ENCODE data around the gene PDS5B.

The PDS5B gene, protein sequence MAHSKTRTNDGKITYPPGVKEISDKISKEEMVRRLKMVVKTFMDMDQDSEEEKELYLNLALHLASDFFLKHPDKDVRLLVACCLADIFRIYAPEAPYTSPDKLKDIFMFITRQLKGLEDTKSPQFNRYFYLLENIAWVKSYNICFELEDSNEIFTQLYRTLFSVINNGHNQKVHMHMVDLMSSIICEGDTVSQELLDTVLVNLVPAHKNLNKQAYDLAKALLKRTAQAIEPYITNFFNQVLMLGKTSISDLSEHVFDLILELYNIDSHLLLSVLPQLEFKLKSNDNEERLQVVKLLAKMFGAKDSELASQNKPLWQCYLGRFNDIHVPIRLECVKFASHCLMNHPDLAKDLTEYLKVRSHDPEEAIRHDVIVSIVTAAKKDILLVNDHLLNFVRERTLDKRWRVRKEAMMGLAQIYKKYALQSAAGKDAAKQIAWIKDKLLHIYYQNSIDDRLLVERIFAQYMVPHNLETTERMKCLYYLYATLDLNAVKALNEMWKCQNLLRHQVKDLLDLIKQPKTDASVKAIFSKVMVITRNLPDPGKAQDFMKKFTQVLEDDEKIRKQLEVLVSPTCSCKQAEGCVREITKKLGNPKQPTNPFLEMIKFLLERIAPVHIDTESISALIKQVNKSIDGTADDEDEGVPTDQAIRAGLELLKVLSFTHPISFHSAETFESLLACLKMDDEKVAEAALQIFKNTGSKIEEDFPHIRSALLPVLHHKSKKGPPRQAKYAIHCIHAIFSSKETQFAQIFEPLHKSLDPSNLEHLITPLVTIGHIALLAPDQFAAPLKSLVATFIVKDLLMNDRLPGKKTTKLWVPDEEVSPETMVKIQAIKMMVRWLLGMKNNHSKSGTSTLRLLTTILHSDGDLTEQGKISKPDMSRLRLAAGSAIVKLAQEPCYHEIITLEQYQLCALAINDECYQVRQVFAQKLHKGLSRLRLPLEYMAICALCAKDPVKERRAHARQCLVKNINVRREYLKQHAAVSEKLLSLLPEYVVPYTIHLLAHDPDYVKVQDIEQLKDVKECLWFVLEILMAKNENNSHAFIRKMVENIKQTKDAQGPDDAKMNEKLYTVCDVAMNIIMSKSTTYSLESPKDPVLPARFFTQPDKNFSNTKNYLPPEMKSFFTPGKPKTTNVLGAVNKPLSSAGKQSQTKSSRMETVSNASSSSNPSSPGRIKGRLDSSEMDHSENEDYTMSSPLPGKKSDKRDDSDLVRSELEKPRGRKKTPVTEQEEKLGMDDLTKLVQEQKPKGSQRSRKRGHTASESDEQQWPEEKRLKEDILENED (N-terminal part only)

DNA sequence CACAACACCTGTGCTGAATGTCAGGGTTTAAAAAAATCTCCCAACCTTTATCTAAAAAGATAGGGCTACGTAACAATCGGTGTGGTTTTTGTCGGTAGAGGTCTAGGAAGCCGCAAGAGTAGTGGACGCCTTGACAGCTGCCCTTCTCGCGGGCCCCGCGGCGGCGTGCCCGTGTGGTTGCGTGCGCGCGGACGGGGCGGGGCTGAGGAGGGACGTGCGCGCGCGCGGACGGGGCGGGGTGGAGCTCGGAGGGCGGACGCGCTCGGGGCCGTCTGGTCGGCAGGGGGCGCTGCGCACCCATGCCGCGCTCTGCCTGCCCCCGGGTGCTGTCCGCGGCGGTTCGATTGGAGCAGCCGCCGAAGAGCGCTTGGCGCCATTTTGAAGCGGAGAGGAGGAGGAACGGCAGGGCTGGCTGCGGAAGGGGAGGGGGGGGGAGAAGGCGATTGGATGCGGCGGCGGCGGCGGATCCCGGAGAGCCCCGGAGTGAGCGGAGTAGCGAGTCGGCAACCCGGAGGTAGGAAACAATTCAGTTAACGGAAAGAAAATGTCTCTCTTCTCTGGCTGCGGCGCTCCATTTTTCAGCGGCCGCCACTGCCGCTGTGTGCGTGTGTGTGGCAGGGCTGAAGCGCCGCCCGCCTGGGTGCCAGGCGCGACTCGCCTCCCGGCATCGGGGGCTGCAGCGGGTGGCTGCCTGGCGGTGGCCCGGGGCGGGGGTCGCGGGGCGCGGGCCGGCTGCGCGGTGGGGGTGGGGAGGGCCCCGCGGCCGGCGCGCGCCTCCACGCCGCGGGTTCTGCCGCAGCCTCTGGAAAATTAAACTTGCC lies at the start of gene PDS5B:
PDS5B (plus strand) TSS at position 373 of the 821 bp plus-strand sequence. CDS start 62,321 bp downstream, outside the sequence.
- Histone ChIP-seq H3K36me3 (ENCODE audit: control insufficient read depth in 2 of 2, insufficient read depth in 1 of 2, low read length in 2 of 2) (no peaks in the 10 kb centered on the region), H3K4me3 (ENCODE audit: low read depth, low read length) (peak within 1 kb of the TSS; percentile 75), H3K4me1 (ENCODE audit: control insufficient read depth, insufficient read depth, low read length) (peaks cover 7% of the 10 kb centered on the region; the same call in 1 of the 2 replicates), H3K27ac (ENCODE audit: extremely low read depth, low read depth, low read length) (peak within 1 kb of the TSS; percentile 88), H3K9me3 (ENCODE audit: control insufficient read depth, insufficient read depth, low read depth, low read length) (no peaks in the 10 kb centered on the region)
- POLR2A ChIA-PET: interaction anchor here (0.5 to 1.0 kb wide), 2 partner anchors 56 to 303 kb away, joined by 4 to 5 read pairs; no protein-coding TSS in a partner anchor
- CTCF ChIA-PET: interaction anchor here (0.5 to 1.6 kb wide), 18 partner anchors 10 to 676 kb away, joined by 3 to 9 read pairs (median 4); no protein-coding TSS in a partner anchor
- TF ChIP-seq ZNF223 (tag by site-specific recombination; IDR thresholded peaks at IDR 0.05): no peak
- TF ChIP-seq REPIN1 (tag by site-specific recombination; IDR thresholded peaks at IDR 0.05; ENCODE audit: low read depth): no peak
- TF ChIP-seq ZNF366 (tag by site-specific recombination; conservative IDR thresholded peaks at IDR 0.05): peak; percentile 59
- TF ChIP-seq ZNF776 (tag by site-specific recombination; IDR thresholded peaks at IDR 0.05; ENCODE audit: borderline replicate concordance): no peak
- TF ChIP-seq, protein P1, sequence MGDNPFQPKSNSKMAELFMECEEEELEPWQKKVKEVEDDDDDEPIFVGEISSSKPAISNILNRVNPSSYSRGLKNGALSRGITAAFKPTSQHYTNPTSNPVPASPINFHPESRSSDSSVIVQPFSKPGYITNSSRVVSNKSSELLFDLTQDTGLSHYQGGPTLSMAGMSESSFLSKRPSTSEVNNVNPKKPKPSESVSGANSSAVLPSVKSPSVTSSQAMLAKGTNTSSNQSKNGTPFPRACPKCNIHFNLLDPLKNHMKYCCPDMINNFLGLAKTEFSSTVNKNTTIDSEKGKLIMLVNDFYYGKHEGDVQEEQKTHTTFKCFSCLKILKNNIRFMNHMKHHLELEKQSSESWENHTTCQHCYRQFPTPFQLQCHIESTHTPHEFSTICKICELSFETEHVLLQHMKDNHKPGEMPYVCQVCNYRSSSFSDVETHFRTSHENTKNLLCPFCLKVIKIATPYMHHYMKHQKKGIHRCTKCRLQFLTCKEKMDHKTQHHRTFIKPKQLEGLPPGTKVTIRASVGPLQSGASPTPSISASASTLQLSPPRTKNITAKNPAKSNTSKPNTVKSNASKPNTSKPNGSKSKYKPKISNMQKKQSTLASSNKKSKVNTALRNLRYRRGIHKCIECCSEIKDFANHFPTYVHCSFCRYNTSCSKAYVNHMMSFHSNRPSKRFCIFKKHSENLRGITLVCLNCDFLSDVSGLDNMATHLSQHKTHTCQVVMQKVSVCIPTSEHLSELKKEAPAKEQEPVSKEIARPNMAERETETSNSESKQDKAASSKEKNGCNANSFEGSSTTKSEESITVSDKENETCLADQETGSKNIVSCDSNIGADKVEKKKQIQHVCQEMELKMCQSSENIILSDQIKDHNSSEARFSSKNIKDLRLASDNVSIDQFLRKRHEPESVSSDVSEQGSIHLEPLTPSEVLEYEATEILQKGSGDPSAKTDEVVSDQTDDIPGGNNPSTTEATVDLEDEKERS (tag by site-specific recombination; IDR thresholded peaks at IDR 0.05): no peak
- TF ChIP-seq ZNF2 (tag by site-specific recombination; IDR thresholded peaks at IDR 0.05): 0 out of 2 replicates have a peak, but pooled peaks have one; percentile 38
- TF ChIP-seq ZNF341 (tag by site-specific recombination; IDR thresholded peaks at IDR 0.05; ENCODE audit: low read depth): peak; percentile 93
- TF ChIP-seq ZSCAN16 (tag by site-specific recombination; IDR thresholded peaks at IDR 0.05): no peak
- TF ChIP-seq ZNF274 (IDR thresholded peaks at IDR 0.05; ENCODE audit: low read length): no peak
- no peak for TF ChIP-seq ZNF274 (tag by site-specific recombination; IDR thresholded peaks at IDR 0.05; ENCODE audit: borderline replicate concordance)
- TF ChIP-seq MEIS1 (CRISPR knock-in tag; IDR thresholded peaks at IDR 0.05; ENCODE audit: borderline replicate concordance): no peak
- TF ChIP-seq, protein P2, sequence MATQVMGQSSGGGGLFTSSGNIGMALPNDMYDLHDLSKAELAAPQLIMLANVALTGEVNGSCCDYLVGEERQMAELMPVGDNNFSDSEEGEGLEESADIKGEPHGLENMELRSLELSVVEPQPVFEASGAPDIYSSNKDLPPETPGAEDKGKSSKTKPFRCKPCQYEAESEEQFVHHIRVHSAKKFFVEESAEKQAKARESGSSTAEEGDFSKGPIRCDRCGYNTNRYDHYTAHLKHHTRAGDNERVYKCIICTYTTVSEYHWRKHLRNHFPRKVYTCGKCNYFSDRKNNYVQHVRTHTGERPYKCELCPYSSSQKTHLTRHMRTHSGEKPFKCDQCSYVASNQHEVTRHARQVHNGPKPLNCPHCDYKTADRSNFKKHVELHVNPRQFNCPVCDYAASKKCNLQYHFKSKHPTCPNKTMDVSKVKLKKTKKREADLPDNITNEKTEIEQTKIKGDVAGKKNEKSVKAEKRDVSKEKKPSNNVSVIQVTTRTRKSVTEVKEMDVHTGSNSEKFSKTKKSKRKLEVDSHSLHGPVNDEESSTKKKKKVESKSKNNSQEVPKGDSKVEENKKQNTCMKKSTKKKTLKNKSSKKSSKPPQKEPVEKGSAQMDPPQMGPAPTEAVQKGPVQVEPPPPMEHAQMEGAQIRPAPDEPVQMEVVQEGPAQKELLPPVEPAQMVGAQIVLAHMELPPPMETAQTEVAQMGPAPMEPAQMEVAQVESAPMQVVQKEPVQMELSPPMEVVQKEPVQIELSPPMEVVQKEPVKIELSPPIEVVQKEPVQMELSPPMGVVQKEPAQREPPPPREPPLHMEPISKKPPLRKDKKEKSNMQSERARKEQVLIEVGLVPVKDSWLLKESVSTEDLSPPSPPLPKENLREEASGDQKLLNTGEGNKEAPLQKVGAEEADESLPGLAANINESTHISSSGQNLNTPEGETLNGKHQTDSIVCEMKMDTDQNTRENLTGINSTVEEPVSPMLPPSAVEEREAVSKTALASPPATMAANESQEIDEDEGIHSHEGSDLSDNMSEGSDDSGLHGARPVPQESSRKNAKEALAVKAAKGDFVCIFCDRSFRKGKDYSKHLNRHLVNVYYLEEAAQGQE (tag by site-specific recombination; IDR thresholded peaks at IDR 0.05): peak; percentile 63
- TF ChIP-seq ZNF626 (tag by site-specific recombination; IDR thresholded peaks at IDR 0.05): no peak
- peak; percentile 85 for TF ChIP-seq ZEB2 (tag by site-specific recombination; IDR thresholded peaks at IDR 0.05)
- no peak for TF ChIP-seq ZNF510 (tag by site-specific recombination; IDR thresholded peaks at IDR 0.05; ENCODE audit: insufficient replicate concordance)
- 0 out of 2 replicates have a peak, but pooled peaks have one; percentile 23 for TF ChIP-seq SP7 (tag by site-specific recombination; IDR thresholded peaks at IDR 0.05)
- 0 out of 2 replicates have a peak, but pooled peaks have one; percentile 32 for TF ChIP-seq ZNF629 (tag by site-specific recombination; IDR thresholded peaks at IDR 0.05)
- TF ChIP-seq ZNF529 (tag by site-specific recombination; IDR thresholded peaks at IDR 0.05; ENCODE audit: insufficient replicate concordance): no peak
- peak; percentile 30 for TF ChIP-seq ZNF654 (tag by site-specific recombination; IDR thresholded peaks at IDR 0.05; ENCODE audit: low read depth)
- TF ChIP-seq IKZF3 (tag by site-specific recombination; IDR thresholded peaks at IDR 0.05): no peak
- peak; percentile 79; the same call in 1 of the 2 replicates for TF ChIP-seq ZBTB17 (tag by site-specific recombination; IDR thresholded peaks at IDR 0.05)
- TF ChIP-seq, protein P3, sequence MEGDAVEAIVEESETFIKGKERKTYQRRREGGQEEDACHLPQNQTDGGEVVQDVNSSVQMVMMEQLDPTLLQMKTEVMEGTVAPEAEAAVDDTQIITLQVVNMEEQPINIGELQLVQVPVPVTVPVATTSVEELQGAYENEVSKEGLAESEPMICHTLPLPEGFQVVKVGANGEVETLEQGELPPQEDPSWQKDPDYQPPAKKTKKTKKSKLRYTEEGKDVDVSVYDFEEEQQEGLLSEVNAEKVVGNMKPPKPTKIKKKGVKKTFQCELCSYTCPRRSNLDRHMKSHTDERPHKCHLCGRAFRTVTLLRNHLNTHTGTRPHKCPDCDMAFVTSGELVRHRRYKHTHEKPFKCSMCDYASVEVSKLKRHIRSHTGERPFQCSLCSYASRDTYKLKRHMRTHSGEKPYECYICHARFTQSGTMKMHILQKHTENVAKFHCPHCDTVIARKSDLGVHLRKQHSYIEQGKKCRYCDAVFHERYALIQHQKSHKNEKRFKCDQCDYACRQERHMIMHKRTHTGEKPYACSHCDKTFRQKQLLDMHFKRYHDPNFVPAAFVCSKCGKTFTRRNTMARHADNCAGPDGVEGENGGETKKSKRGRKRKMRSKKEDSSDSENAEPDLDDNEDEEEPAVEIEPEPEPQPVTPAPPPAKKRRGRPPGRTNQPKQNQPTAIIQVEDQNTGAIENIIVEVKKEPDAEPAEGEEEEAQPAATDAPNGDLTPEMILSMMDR (tag by site-specific recombination; IDR thresholded peaks at IDR 0.05): peak; percentile 70
- no peak for TF ChIP-seq EGR2 (tag by site-specific recombination; IDR thresholded peaks at IDR 0.05; ENCODE audit: low read depth)
- TF ChIP-seq YY2 (tag by site-specific recombination; IDR thresholded peaks at IDR 0.05): peak; percentile 47; the same call in 1 of the 2 replicates

All from HEK293 (cell line).